ENCODE data around the gene KRTCAP3. TPM values are rescaled to one million over a fixed set of nuclear protein-coding genes. Genes with fewer than 3 reads are reported as not detected.

The KRTCAP3 gene
- 8.1 and 14.1 TPM in 2 replicates for total RNA-seq (2011; cell fraction: chromatin; rRNA removed; ENCODE audit: low replicate concordance)
- 8.9 and 10.2 TPM in 2 replicates for total RNA-seq (2011; cell fraction: nucleolus; rRNA removed)
- total RNA-seq (2011; cell fraction: nucleoplasm; rRNA removed): 9.0 and 9.2 TPM in 2 replicates
- total RNA-seq (2014; rRNA removed) (0.73 and 0.78 TPM in 2 replicates), total RNA-seq (2014; rRNA removed; fragmentation: Illumina TruSeq; extraction: Trizol) (0.55 TPM in 1 of 2 replicates, not detected in the other), total RNA-seq (2015; rRNA removed; fragmentation: Illumina TruSeq; extraction: Trizol) (0.72 and 1.0 TPM in 2 replicates), total RNA-seq (2021) (1.0 and 1.4 TPM in 2 replicates), polyA plus RNA-seq (2011; rRNA removed) (1.3 and 1.8 TPM in 2 replicates), polyA plus RNA-seq (2014; fragmentation: Illumina TruSeq; extraction: Trizol) (0.30 and 0.86 TPM in 2 replicates), polyA plus RNA-seq (2014; fragmentation: Nextera tagmentation; extraction: Ambion mirVana) (under 1 TPM; 0.24 to 0.27 TPM), polyA plus RNA-seq (2014; rRNA removed) (1.4 and 2.0 TPM in 2 replicates), polyA minus RNA-seq (2011; rRNA and poly(A)+ RNA removed) (not detected in 2 replicates), Bru-seq, nascent RNA (percentile 45 among the genes with signal in this experiment), BruChase-seq, experiment 1, labeled RNA remaining after a 2-hour chase (percentile 50 among the genes with signal in this experiment), BruChase-seq, experiment 2, labeled RNA remaining after a 6-hour chase (percentile 55 among the genes with signal in this experiment)
- polyA plus RNA-seq (2011; cell fraction: cytosol; rRNA removed): 0.74 and 1.7 TPM in 2 replicates
- polyA plus RNA-seq (2011; cell fraction: nucleus; rRNA removed): 13.4 and 19.7 TPM in 2 replicates
- 2.0 and 4.2 TPM in 2 replicates for polyA plus RNA-seq (2012)
- not detected in 2 replicates for polyA minus RNA-seq (2011; cell fraction: cytosol; rRNA and poly(A)+ RNA removed)
- polyA minus RNA-seq (2011; cell fraction: nucleus; rRNA and poly(A)+ RNA removed): 1.1 and 2.6 TPM in 2 replicates
- long read RNA-seq, experiment 1: 0 reads
- long read RNA-seq, experiment 2: 0 reads
- long read RNA-seq, experiment 3: 0 reads

GRCh38 chr2:27441958-27442919, at the start of gene KRTCAP3:
Gene KRTCAP3 (plus strand): TSS chr2:27442381. CDS start chr2:27442413, 32 bp downstream.
- H4K20me1 ChIP-seq (replicated peaks; ENCODE audit: control insufficient read depth, insufficient read depth, low read length): no peaks in the 10 kb centered on the region
- no peaks in the 10 kb centered on the region for H3K79me2 ChIP-seq (ENCODE audit: control insufficient read depth, insufficient read depth, low read length)
- H3K27me3 ChIP-seq (ENCODE audit: control insufficient read depth in 2 of 2, insufficient read depth in 2 of 2, low read length in 2 of 2): no peaks in the 10 kb centered on the region
- peaks cover 60% of the 10 kb centered on the region for H3K36me3 ChIP-seq (ENCODE audit: control insufficient read depth, insufficient read depth, low read length)
- H3K27ac ChIP-seq (ENCODE audit: extremely low read depth, low read depth, low read length): peak within 1 kb of the TSS; percentile 68
- ChIA-PET POLR2A (interaction anchor here (0.6 to 5.0 kb wide), 6 partner anchors 7 to 1452 kb away, joined by 3 to 58 read pairs (median 4); partner anchors contain the start of genes NRBP1 and WDR43), CTCF (ENCODE audit: low intra/inter-chr PET ratio) (no interaction called here)
- peak within 1 kb of the TSS; percentile 38 to 74; a peak in 3 of 4 replicates for H3K9ac ChIP-seq (ENCODE audit: insufficient read depth in 1 of 2, low read depth in 2 of 2, low read length in 2 of 2)
- peak within 1 kb of the TSS; percentile 40 for H3K4me2 ChIP-seq (ENCODE audit: insufficient read depth, low read length)
- intact Hi-C loops (cut with micrococcal nuclease) (no loop called here), in situ Hi-C loops (cut with MboI) (no loop called here)
- peak in 3 of 4 experiments; percentile 41 to 78 (median 73) for DNase-seq (ENCODE audit: extremely low read depth in 1 of 4, low spot score in 3 of 4)
- ATAC-seq: peak; percentile 36
- WGBS (ENCODE audit: insufficient coverage, low coverage, missing lambda C conversion rate): 91% methylated on average over 28 of the region's 80 CpGs
- H3K4me1 ChIP-seq (replicated peaks in 1 of 2; ENCODE audit: control insufficient read depth in 2 of 2, insufficient read depth in 2 of 2, low read length in 2 of 2): peaks cover 12 to 24% of the 10 kb centered on the region in 2 experiments; a peak in 4 of 5 replicates
- H3K9me1 ChIP-seq (ENCODE audit: control insufficient read depth, insufficient read depth, low read length): peaks cover 4% of the 10 kb centered on the region
- H2AFZ ChIP-seq (ENCODE audit: low read depth, low read length): no peak within 1 kb of the TSS
- no peak within 1 kb of the TSS for H3K4me3 ChIP-seq
- no peak for FAIRE-seq
- H3K9me3 ChIP-seq (replicated peaks; ENCODE audit: control insufficient read depth, insufficient read depth, low read depth, low read length): no peaks in the 10 kb centered on the region
- BruUV-seq (replicated peaks): no TSS peak
- TF ChIP-seq RBM22 (IDR thresholded peaks at IDR 0.05; ENCODE audit: low read depth, low read length, poor library complexity, severe bottlenecking) (peak; percentile 86), HBP1 (CRISPR knock-in tag; IDR thresholded peaks at IDR 0.05) (no peak), HDGF (IDR thresholded peaks at IDR 0.05) (no peak), ATF1 (CRISPR knock-in tag; IDR thresholded peaks at IDR 0.05) (no peak), ATF1 (tag; IDR thresholded peaks at IDR 0.05) (no peak), CTCFL (IDR thresholded peaks at IDR 0.05; ENCODE audit: borderline replicate concordance, insufficient read depth, low read depth, low read length, poor library complexity, severe bottlenecking) (peak; percentile 10), TRIM25 (IDR thresholded peaks at IDR 0.05; ENCODE audit: borderline replicate concordance) (no peak), TGIF2 (CRISPR knock-in tag; IDR thresholded peaks at IDR 0.05) (no peak), ARHGAP35 (IDR thresholded peaks at IDR 0.05; ENCODE audit: partially characterized antibody) (no peak)
